Hematopoietic multipotent progenitor cell treated with erythropoietin and hydrocortisone succinate and interleukin-3 and kit ligand, for 4 days (in vitro differentiated cells): ENCODE results near the gene PRSS12.
"Not testable (repeated sequence)": the region's sequence is repeated elsewhere in the genome, so short reads cannot be mapped to it uniquely, and the experiment has no call there.

Source experiments
- DNase-seq: peaks from one replicate; pipeline ENCODE4 v3.0.0-alpha.2; 2015

Gene PRSS12

DNA sequence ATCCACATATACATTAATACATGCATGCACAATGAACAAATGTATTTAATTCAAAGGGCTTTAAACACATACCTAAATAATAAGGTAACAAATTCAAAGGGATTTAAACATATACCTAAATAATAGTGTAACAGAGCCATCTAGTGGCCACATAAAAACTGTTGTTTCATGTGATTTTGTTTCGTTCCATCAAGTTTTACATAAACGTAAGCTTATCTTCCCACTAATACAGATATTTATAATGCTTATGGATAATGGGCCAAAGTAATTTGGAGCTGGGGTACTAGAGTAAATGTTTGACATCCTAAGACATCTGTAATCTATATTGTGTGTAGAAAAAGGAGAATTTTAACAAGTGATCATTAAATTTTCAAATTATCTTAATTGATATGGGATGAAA lies 82.3 kb downstream of the PRSS12 start:
- DNase-seq, result peak; percentile 78

DNA sequence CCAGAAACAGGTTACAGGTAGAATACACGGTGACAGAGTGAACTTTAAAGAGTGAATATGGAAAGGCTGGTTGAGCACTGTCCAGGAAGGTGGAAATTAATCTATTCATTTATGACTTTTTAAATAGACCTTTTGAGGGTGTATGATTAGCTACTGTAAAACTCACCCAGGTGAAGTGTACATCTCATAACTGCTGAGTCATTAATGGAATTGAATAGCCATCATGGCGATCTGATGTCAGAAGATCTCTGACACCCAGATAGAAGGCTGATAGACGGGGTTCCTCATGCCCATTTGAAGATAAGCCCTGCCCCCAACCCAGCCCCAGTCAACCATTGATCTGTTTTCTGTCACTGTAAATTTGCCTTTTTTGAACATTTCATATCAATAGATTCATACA lies 84.0 kb downstream of the PRSS12 start:
- DNase-seq, result no peak

GRCh38 chr4:118266145-118266496 lies 86.7 kb downstream of the PRSS12 start:
- not testable (repeated sequence) for DNase-seq

DNA sequence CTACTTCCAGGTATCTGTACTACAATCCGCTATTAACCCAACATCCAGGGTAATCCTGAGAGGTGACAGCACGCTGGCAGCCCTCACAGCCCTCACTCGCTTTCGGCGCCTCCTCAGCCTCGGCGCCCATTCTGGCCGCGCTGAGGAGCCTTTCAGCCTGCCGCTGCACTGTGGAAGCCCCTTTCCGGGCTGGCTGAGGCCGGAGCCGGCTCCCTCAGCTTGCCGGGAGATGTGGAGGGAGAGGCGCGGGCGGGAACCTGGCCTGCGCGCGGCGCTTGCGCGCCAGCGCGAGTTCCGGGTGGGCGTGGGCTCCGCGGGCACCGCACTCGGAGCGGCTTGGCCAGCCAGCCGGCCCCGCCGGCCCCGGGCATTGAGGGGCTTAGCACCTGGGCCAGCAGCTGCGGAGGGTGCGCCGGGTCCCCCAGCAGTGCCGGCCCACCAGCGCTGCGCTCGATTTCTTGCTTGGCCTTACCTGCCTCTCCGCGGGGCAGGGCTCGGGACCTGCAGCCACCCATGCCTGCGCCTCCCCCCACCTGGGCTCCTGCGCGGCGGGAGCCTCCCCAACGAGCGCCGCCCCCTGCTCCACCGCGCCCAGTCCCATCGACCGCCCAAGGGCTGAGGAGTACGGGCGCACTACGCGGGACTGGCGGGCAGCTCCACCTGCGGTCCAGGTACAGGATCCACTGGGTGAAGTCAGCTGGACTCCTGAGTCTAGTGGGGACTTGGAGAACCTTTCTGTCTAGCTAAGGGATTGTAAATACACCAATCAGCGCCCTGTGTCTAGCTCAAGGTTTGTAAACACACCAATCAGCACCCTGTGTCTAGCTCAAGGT lies 87.3 kb downstream of the PRSS12 start:
- DNase-seq, result peak; percentile 68

DNA sequence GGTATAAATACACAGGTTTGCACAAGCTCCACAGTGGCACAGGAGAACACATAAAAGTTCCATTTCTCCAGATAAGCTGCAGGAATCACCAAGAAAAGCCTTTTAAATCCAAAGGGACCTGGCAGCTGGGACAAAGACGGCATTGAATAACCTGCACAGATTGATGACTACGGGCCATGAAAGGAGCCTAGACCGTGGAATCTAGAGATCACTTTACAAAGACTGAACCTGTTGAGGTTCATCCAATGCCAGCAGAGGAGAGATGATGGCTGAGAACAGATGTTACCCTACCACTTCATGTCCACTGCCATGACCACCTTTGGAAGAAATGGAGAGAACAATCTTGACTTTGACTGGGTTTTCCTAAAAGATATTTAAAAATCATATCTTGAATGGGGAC lies 88.7 kb downstream of the PRSS12 start:
- no peak for DNase-seq

- no peak for DNase-seq
Observed at GRCh38 chr4:118260309-118260708, 92.5 kb downstream of the PRSS12 start.

DNA sequence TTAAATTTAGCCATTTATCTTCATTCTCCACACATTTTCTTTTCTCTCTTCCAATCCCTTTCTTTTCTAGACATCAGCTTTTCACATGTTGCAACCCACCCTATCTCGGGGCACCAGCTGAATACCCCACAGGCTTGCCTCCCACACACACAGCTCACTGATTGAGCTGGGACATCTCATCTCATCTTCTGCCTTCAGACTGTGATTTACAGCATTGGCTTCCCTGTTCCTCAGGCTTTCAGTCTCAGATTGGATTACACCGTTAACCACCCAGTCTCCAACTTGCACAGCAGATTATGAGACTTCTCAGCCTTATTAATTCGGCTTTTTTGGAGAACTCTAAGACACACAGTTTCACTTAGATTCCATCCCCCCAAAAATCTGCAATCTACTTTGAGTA lies 93.7 kb downstream of the PRSS12 start:
- DNase-seq, result no peak

GRCh38 chr4:118254368-118254767 lies 98.4 kb downstream of the PRSS12 start:
- DNase-seq, result no peak

GRCh38 chr4:118249890-118250289 lies 102.9 kb downstream of the PRSS12 start:
- no peak for DNase-seq

DNA sequence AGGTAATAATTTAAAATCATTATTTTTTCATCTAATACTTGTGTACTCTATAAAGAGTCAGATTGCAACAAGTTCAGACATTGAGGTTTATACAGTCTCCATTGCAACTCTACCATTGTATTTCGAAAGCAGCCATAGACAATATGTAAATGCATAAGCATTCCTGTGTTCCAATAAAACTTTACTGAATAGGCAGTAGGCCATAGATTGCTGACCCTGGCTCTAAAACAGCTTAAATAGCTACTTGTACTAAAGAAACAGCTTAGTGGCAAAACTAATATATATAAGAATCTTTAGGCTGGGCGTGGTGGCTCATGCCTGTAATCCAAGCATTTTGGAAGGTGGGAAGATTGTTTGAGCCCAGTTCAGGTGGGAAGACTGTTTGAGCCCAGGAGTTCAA lies 115.3 kb downstream of the PRSS12 start:
- DNase-seq, result no peak

DNA sequence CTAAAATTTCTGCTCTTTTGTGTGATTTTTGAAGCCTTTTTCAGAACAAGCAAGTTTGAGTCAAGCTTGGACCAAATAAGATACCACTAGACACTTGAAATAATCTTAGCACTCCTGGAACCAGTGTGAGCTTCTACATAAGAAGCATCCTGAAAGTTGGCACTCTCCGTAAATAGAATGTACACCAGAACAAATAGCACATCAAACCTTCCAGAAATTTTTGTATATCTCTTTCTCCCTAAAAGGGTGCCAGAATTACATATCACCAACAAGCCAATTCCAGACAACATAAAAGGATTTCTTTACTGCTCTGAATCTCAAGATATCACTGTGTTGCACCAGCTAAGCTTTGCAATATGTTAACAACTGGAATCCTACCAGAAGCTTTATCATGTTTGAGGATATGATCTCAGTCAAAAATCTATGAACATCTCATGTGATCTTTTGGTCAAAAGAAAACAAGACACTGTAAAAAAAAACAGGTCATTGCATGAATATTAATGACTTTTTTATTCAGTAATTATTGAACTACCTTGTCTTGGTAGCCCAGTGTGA lies 117.2 kb downstream of the PRSS12 start:
- DNase-seq, result no peak
